DMS53 (cell line): ENCODE results near the gene IL3RA.
"Not testable (repeated sequence)": the region's sequence is repeated elsewhere in the genome, so short reads cannot be mapped to it uniquely, and the experiment has no call there.

ENCODE experiments used
- DNase-seq: peaks from one replicate; lab custom pipeline; 2025; lab: John Stamatoyannopoulos, UW

The IL3RA gene

DNA sequence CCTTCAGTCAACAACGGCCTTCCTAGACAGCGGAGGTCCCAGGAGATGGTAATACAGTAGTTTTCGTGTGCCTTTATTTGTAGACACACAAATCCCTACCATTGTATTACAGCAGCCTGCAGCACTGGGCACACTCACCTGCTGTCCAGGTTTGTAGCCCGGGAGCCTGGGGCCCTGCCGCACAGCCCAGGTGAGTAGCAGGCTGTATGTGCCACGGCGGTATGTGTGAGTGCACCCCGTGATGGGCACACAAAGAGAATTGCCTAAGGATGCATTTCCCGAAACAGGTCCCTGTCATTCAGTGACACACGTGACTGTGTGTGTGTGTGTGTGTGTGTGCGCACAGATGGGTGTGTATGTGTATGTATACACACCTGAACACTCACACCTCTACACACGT is 63.5 kb downstream of the IL3RA start:
- no peak for DNase-seq

GRCh38 chrX:1400742-1401471 is 64.3 kb downstream of the IL3RA start:
- DNase-seq, result no peak

GRCh38 chrX:1401611-1402430 is 65.2 kb downstream of the IL3RA start:
- no peak for DNase-seq

DNA sequence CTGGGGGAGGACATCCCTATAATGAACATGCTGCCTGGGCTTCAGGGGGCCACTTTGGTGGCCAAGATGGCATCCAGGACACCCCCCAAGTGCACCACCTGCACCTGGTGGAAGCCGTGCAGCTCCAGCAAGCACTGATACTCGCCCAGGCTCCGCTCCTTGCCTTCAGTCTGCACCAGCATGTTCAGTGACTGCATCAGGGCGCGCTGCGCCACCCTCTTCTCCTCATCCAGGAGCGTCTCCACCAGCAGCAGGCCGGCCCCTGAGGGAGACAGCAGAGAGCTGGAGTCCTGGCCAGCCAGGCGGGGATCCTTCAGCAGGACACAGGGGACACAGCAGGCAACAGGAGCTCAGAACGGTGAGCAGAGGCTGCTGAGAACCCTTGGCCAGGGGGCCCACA is 66.6 kb downstream of the IL3RA start:
- DNase-seq, result no peak

DNA sequence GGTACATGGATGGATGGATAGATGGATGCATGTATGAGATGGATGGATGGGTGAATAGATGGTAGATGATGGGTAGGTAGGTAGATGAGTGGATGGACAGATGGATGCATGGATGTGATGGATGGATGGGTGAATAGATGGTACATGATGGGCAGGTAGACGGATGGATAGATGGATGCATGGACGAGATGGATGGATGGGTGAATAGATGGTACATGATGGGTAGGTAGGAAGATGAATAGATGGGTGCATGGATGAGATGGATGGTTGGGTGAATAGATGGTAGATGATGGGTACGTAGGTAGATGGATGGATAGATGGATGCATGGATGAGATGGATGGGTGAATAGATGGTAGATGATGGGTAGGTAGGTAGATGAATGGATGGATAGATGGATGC is 67.3 kb downstream of the IL3RA start:
- DNase-seq, result not testable (repeated sequence)

GRCh38 chrX:1405769-1406168 is 69.2 kb downstream of the IL3RA start:
- DNase-seq, result not testable (repeated sequence)

DNA sequence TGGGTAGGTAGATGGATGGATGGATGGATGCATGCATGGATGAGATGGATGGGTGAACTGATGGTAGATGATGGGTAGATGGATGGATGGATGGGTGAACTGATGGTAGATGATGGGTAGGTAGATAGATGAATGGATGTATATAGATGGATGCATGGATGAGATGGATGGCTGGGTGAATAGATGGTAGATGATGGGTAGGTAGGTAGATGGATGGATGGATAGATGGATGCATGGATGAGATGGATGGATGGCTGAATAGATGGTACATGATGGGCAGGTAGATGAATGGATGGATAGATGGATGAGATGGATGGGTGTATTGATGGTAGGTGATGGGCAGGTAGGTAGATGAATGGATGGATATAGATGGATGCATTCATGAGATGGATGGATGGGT is 70.5 kb downstream of the IL3RA start:
- no peak for DNase-seq

DNA sequence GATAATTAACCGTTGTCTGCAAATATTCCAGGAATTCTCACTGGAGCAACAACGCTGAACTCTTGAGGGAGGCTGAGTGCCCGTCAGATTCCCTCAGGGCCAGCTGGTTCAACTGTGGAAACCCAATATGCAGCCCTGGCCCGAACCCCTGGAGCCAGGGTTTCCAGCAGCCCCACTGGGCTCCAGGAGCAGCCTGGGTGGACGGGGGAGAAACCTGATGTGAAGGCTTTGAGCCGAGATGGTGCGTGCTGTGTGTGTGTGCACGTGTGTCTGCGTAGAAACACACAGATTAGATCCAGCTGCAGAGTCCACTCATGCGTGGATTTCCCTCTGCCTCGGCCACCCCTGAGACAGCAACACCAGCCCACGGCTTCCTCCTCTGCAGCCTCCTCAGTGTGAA is 74.7 kb downstream of the IL3RA start:
- DNase-seq, result no peak

GRCh38 chrX:1412551-1413161 is 76.1 kb downstream of the IL3RA start:
- DNase-seq, result no peak

GRCh38 chrX:1416327-1416784 is 79.8 kb downstream of the IL3RA start:
- no peak for DNase-seq

- DNase-seq, result no peak
These were observed 80.6 kb downstream of the IL3RA start for GRCh38 chrX:1416965-1417760.

DNA sequence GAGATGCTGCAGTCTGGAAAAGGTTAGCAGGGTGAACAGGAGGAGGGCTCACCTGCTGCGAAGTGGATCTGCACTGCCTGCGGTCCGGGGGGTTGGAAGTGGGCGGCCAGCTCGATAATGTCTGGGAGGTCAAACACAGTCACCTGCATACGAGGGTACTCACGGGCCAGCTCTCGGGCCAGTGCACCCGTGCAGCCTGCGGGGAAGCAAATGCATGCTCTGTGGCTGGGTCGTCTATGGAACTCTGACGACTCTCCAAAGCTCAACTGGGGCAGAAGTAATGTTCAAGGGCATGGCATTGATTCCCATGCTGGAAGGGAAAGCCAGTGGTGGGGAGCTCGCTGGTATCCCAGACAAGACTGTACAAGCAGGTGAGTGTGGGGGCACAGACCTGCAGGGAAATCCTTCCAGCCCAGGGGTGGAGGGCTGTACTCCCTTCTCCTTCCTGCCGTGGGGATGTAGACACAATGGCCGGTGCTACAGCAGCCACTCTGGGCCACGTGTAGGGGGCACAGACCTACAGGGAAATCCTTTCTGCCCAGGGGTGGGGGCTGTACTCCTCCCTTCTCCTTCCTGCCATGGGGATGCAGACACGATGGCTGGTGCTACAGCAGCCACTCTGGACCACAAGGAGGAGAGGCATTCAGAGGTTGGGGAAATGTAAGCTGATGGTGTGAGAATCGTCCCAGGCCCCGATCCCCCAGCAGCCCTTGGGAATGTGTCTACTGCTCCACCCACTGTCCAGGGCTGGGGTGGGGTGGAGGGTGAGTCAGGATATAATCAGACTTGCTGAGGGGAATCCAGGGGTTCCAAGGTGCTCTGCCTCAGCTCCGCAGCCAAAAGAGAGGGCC is 81.6 kb downstream of the IL3RA start:
- no peak for DNase-seq

DNA sequence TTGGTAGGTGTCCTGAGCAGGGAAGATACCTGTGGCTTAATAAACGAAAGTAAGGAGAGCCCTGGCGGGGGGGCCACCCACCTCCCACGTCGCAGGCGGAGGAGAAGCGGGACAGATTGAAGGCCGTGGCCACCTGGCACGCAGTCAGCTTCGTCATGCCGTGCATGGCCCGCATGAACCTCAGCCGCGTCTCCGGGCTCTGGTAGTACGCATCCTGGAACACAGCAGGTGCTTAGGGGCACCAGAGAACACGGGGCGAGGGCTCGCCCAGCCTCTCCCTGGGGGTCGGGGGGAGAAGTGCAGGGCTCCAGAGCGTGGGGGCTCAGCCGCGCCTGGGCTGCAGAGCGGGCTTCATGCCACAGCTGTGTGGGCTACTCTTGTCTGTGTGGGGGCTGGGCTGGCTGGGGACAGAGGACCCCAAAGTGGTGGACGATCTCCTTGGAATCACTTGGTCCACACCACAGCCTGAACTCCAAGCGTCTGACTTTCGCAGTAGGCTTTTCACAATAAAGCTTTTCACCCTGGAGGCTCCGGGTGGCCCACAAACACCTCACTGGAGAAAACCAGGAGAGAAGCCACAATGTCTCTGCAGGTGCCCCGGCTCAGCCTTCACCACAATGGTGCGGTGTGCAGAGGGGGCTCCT is 82.4 kb downstream of the IL3RA start:
- no peak for DNase-seq

DNA sequence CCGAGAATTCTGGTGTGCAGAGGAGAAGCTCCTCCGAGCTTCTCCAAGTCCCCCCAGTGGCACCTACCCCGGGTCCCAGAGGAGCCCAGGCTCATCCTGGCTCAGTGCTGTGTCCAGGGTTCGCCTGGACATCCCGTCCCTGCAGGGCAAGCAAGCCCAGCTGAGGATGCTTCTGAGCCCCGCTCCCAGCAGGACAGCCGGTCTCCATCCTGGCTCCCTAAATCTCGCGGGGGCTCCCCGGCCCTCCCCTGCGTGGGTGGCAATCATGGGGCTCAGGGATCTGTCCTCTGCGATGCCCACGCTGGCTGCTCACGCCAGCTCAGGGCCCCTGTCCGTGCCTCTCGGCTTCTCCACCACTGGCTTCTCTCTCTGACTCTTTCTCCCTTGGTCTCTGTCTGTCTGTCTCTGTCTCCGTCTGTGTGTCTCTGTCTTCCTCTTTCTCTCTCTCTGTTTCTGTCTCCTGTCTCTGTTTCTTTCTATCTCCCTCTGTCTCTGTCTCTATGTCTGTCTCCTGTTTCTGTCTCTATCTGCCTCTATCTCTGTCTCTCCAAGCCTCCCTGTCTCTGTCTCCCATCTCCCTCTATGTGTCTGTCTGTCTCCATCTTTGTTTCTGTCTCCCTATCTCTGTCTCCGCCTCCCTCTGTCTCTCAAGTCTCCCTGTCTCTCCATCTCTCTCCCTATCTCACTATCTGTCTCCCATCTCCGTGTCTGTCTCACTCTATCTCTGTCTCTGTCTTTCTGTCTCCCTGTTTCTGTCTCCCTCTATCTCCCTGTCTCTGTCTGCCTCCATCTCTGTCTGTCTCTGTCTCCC is 83.2 kb downstream of the IL3RA start:
- DNase-seq, result no peak

GRCh38 chrX:1420371-1420770 is 83.8 kb downstream of the IL3RA start:
- no peak for DNase-seq

- no peak for DNase-seq
These were observed 85.0 kb downstream of the IL3RA start for GRCh38 chrX:1421433-1422134.

DNA sequence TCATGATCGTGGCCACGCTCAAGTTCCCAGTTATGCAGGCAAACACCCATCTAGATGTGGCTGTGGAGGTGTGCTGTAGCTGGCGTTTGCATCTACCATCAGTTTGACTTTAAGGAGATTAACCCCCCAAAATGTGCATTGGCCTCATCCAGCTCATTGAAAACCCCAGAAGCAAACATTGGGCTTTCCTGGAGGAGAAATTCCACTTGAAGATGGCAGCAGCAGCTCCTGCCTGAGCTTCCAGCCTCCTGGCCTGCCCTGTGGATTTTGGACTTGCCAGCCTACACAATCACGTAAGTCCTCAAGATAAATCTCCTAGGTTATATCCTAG is 85.5 kb downstream of the IL3RA start:
- no peak for DNase-seq

DNA sequence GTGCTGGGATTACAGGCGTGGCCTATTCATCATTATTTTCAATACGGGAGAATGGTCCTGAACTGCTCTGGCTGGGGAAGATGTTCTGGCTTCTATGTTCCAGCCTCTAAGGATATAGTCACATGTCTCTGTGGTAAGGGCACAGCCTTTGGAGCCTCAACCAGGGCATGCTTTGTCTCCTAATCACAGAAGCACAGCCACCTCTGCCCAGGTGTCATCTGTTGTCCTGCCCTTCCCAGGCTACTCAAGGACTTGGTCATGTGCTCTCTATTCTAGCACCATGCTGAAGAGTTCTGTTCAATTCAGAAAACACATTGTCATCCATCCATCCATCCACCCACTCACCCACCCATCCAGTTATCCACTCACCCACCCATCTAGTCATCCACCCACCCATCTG is 86.6 kb downstream of the IL3RA start:
- no peak for DNase-seq

DNA sequence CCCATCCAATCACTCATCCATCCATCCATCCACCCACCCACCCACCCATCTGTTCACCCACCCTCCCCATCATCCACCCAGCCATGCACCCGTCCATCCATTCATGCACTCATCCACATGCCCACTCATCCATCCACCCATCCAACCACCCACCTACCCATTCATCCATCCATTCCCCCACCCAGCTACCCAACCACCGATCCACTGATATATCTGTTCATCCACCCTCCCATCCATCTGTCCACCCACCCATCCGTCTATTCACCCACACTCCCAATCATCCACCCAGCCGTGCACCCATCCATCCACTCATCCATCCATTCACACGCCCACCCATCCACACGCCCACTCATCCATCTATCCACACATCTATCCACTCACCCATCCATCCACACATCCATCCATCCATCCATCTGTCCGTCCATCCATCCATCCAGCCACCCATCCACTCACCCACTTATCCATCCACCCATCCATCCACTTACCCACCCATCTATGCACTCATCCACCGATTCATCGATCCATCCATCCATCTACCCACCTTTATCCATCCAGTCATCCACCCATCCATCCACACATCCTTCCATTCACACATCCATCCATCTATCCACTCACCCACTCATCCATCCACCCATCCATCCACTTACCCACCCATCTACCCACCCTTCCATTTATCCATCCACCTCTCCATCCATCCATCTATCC is 87.7 kb downstream of the IL3RA start:
- no peak for DNase-seq
